ENCODE data around the gene PM20D2. TPM values are rescaled to one million over a fixed set of nuclear protein-coding genes. Genes with fewer than 3 reads are reported as not detected.
A peak's percentile ranks its signal among the peaks of the same experiment; 100 is the strongest.

The PM20D2 gene
- total and polyA plus RNA-seq, 2 of the 13 experiments (the other 11 are each of a cell fraction or from before 2014, with no cell fraction given): 13.3 to 26.3 TPM

- TF ChIP-seq ATF6 (CRISPR knock-in tag; conservative IDR thresholded peaks at IDR 0.05): no peak
- TF ChIP-seq ZBTB4 (CRISPR knock-in tag; IDR thresholded peaks at IDR 0.05; ENCODE audit: borderline replicate concordance): no peak
- TF ChIP-seq DNMT1 (CRISPR knock-in tag; IDR thresholded peaks at IDR 0.05): no peak; the same call in 1 of the 2 replicates
- no peak for TF ChIP-seq MED1 (CRISPR knock-in tag; IDR thresholded peaks at IDR 0.05)
- TF ChIP-seq ZNF343 (CRISPR knock-in tag; IDR thresholded peaks at IDR 0.05): no peak; the same call in 1 of the 2 replicates
- peak; percentile 73 for TF ChIP-seq TBX2 (CRISPR knock-in tag; IDR thresholded peaks at IDR 0.05; ENCODE audit: borderline replicate concordance)
- TF ChIP-seq ZNF224 (CRISPR knock-in tag; IDR thresholded peaks at IDR 0.05): peak; percentile 93; the same call in 1 of the 2 replicates
- peak; percentile 86 for TF ChIP-seq ZGPAT (CRISPR knock-in tag; IDR thresholded peaks at IDR 0.05)
- peak; percentile 80 for TF ChIP-seq AGO2 (optimal IDR thresholded peaks at IDR 0.05; ENCODE audit: low read depth, low read length)
- no peak for TF ChIP-seq SP5 (CRISPR knock-in tag; IDR thresholded peaks at IDR 0.05; ENCODE audit: borderline replicate concordance, low read depth)
- no peak for TF ChIP-seq PBX2 (CRISPR knock-in tag; IDR thresholded peaks at IDR 0.05)
- no peak for TF ChIP-seq ZNF670 (CRISPR knock-in tag; IDR thresholded peaks at IDR 0.05; ENCODE audit: borderline replicate concordance)
- no peak; the same call in 1 of the 2 replicates for TF ChIP-seq E2F2 (CRISPR knock-in tag; IDR thresholded peaks at IDR 0.05; ENCODE audit: borderline replicate concordance)
- 0 out of 2 replicates have a peak, but pooled peaks have one; percentile 47 for TF ChIP-seq KAT8 (CRISPR knock-in tag; IDR thresholded peaks at IDR 0.05)
- TF ChIP-seq ZNF496 (CRISPR knock-in tag; IDR thresholded peaks at IDR 0.05; ENCODE audit: insufficient replicate concordance): no peak
- TF ChIP-seq RAD51 (IDR thresholded peaks at IDR 0.05; ENCODE audit: borderline replicate concordance): no peak
- peak; percentile 52; the same call in 1 of the 2 replicates for TF ChIP-seq ZMYM4 (CRISPR knock-in tag; IDR thresholded peaks at IDR 0.05)
- TF ChIP-seq GTF2F1 (IDR thresholded peaks at IDR 0.05; ENCODE audit: low read length): no peak
- peak; percentile 76 for TF ChIP-seq ZNF678 (CRISPR knock-in tag; IDR thresholded peaks at IDR 0.05)
These were observed at the start of gene PM20D2 (continued) for GRCh38 chr6:89145956-89146717.

All from HepG2 (cell line).